ENCODE results near the gene RTN4RL1. TPM values are rescaled to one million over a fixed set of nuclear protein-coding genes. Genes with fewer than 3 reads are reported as not detected.

Gene RTN4RL1
- total and polyA plus RNA-seq, 9 of the 15 experiments (the other 6 are each of a cell fraction or from before 2014, with no cell fraction given): 0.04 to 0.06 (median 0.04) TPM; not detected in 5

DNA sequence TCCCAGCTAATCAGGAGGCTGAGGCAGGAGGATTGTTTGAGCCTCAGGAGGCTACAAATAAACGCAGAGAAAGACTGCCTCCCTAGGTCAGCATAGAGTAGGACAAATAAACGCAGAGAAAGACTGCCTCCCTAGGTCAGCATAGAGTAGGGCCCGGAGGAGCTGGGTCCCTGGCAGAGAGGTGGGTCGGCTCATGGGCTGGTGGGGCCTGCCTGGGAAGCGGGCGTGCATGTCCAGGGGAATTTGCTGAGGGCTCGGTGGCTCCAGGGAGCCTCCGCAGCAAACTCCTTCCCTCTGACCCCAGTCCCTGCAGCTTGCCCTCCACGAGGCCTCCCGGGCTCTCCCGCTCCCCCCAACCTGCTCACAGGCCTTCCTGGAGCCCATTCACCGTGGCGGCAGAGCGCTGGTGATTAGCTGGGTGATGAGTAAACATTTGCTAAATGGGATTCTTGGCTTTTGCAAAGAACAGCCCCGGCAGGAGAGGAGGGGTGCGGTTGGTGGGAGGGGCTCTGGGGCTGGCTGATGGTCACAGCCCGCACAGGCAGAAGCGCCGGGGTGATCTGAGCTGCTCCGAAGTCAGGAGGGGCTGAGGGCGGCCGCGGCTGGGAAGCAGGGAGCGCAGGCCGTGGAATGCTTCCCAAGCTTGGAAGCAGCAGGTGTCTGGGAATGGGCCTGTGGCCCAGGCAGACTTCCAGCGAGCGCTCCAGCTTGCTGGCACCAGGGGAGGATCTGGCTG is 93.1 kb downstream of the RTN4RL1 start:
- no TSS peak for BruUV-seq (replicated peaks)
- WGBS (ENCODE audit: insufficient coverage, low coverage, missing lambda C conversion rate): 26% methylated on average over 22 of the region's 27 CpGs
- Histone ChIP-seq H3K9me1 (ENCODE audit: control insufficient read depth, insufficient read depth, low read length) (no peaks in the 10 kb centered on the region), H3K4me3 (no peak overlapping the region), H3K4me2 (ENCODE audit: insufficient read depth, low read length) (no peak overlapping the region), H3K27ac (ENCODE audit: extremely low read depth, low read depth, low read length) (no peak overlapping the region), H3K79me2 (ENCODE audit: control insufficient read depth, insufficient read depth, low read length) (no peaks in the 10 kb centered on the region), H3K4me1 (replicated peaks in 1 of 2; ENCODE audit: control insufficient read depth in 2 of 2, insufficient read depth in 2 of 2, low read length in 2 of 2) (peaks cover 0 to 19% of the 10 kb centered on the region in 2 experiments; a peak in 2 of 5 replicates), H3K9ac (ENCODE audit: insufficient read depth in 1 of 2, low read depth in 2 of 2, low read length in 2 of 2) (no peak overlapping the region; a peak in 1 of 4 replicates), H3K36me3 (ENCODE audit: control insufficient read depth, insufficient read depth, low read length) (no peaks in the 10 kb centered on the region), H4K20me1 (replicated peaks; ENCODE audit: control insufficient read depth, insufficient read depth, low read length) (no peaks in the 10 kb centered on the region; the same call in 1 of the 2 replicates), H3K9me3 (replicated peaks; ENCODE audit: control insufficient read depth, insufficient read depth, low read depth, low read length) (no peaks in the 10 kb centered on the region), H2AFZ (ENCODE audit: low read depth, low read length) (no peak overlapping the region), H3K27me3 (ENCODE audit: control insufficient read depth in 2 of 2, insufficient read depth in 2 of 2, low read length in 2 of 2) (peaks cover 21 to 68% of the 10 kb centered on the region in 2 experiments; a peak in 4 of 5 replicates)
- ATAC-seq: no peak
- TF ChIP-seq, protein P1, sequence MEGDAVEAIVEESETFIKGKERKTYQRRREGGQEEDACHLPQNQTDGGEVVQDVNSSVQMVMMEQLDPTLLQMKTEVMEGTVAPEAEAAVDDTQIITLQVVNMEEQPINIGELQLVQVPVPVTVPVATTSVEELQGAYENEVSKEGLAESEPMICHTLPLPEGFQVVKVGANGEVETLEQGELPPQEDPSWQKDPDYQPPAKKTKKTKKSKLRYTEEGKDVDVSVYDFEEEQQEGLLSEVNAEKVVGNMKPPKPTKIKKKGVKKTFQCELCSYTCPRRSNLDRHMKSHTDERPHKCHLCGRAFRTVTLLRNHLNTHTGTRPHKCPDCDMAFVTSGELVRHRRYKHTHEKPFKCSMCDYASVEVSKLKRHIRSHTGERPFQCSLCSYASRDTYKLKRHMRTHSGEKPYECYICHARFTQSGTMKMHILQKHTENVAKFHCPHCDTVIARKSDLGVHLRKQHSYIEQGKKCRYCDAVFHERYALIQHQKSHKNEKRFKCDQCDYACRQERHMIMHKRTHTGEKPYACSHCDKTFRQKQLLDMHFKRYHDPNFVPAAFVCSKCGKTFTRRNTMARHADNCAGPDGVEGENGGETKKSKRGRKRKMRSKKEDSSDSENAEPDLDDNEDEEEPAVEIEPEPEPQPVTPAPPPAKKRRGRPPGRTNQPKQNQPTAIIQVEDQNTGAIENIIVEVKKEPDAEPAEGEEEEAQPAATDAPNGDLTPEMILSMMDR (IDR thresholded peaks at IDR 0.05 in 2 of 3, conservative IDR thresholded peaks at IDR 0.05 in 1 of 3; ENCODE audit: insufficient read depth in 2 of 3, low read depth in 1 of 3, low read length in 3 of 3): peak in 1 of 3 experiments; percentile 43; a peak in 3 of 6 replicates
- TF ChIP-seq RCOR1 (IDR thresholded peaks at IDR 0.05; ENCODE audit: borderline replicate concordance in 1 of 2, low read depth in 2 of 2, low read length in 2 of 2): no peak
- ChIA-PET POLR2A (interaction anchor here (0.6 to 1.4 kb wide), 4 partner anchors 8 to 549 kb away, joined by 3 to 5 read pairs (median 4); no protein-coding TSS in a partner anchor), CTCF (ENCODE audit: low intra/inter-chr PET ratio) (no interaction called here)
- no peak for FAIRE-seq
- in situ Hi-C loops (cut with MboI): no loop called here
- DNase-seq (ENCODE audit: extremely low read depth in 1 of 4, low spot score in 3 of 4): no peak
- intact Hi-C loops (cut with micrococcal nuclease): no loop called here
